ENCODE measurements around the gene EXD3.
A peak's percentile ranks its signal among the peaks of the same experiment; 100 is the strongest.

EXD3 gene

DNA sequence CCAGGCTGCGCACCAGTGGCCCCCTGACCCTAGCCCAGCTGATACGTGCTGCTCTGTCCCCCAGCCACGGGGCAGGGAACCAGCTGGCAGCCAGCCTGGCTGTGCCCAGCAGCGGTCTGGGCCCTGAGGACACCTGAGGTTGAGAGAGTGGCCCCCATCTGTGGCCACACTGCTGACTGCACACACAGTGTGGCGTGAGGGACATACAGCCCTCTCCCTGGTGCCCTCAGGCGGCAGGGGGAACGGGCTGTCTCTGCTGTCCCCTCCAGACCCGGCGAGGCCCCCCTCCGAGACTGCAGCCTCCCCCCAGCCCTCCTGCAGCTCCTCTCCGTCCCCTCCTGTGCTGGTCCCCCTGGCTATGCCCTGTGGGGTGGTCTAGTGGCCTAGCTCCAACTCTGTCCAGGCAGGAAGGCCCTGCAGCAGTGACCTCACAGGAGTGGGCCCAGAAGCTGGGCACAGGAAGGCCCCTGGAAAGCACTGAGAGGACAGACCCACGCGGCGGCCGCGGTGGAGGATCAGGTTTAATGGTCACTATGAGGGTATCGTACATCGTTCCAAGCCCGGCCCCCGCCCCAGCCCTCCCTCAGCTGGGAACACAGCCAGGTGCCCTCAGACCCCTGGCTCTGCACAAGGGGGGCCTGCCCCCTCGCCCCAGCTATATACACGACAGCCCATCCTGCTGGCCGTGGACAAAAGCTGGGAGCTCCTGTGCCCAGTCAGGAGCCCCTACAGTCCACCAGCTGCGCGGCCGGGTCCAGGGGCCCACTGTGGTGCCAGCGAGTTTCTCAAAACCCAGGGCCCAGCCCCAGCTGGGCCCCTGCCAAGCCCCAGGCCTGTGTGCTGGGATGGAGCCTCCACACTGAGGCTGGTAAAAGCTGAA, 25.0 kb upstream of the EXD3 start:
- no peak for DNase-seq (ENCODE audit: low spot score)

DNA sequence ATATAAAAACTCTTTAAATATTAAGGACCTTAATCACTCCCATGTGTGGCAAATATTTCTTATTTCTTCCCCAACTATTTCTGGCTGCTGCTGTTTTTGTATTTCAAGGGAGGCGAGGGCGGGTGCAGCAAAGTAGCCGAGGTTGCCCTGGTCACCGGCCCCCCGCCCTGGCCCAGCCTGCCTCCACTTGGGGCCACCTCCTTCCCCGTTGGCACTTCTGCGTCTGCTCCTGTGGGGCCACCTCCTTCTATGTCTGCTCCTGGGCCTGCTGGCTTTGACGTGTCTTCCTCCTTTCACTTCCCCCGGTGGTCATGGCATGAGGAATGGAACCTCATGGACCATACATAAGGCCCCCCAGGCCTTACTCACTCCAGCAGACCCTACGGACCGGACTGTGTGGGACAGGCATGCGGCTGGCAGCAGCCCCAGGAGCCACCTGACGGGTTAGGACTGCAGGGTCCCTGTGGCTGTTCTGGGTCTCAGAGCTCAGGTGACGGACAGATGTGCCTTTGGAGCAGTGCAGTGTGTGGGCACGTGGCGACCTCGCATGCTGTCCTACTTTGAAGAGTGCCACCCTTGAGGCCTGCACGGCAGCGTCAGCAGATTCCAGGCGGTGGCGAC, 24.0 kb upstream of the EXD3 start:
- no peak for DNase-seq (ENCODE audit: low spot score)

DNA sequence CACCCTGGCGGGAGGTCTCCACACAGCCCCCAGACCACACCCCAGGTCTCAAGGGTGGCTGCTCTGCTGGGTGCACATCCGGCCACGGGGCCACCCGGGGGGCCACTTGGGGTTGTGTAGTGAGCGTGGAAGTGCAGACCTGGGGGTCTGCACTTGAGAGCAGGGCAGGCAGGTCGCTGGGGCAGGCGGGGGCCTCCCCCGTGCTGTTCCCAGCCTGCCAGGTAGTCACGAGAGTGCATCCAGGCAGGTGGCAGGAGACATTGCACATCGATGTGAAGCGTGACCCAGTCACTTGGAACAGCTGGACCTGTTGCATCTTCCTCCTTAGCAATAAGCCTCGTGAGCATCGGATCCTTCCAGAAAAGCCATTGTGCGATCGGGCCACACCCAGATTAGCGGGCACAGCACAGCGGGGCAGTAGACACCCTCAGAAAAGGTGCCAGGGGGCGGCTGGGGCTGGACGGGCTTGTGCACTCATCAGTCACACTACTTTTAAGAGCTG, 23.0 kb upstream of the EXD3 start:
- no peak for DNase-seq (ENCODE audit: low spot score)

DNA sequence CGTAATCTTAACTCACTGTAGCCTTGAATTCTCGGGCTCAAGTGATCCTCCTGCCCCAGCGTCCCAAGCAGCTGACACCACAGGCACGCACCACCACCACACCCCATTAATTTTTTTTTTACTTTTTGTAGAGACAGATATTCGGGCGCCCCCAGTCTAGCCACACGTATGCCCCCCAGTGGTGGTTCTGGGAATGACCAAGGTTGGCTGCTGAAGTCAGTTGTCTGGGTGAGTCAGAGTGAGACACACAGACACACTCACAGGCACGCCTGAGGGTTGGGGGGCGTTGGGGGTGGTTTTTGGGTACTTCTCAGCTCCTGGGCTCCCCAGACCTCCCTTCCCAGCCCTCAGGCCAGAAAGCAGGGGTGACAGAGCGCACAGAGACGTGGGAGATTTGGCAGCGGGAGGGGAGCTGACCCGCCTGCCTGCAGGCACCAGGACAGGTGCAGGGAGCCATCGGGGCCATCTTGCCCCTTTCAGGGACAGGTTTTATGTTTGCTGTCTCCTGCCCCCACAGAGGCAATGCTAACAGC, 22.4 kb upstream of the EXD3 start:
- DNase-seq (ENCODE audit: low spot score): peak; percentile 75

- DNase-seq (ENCODE audit: low spot score): no peak
These were observed 21.3 kb upstream of the EXD3 start for GRCh38 chr9:137444106-137444790.

- DNase-seq (ENCODE audit: low spot score): no peak
These were observed 19.0 kb upstream of the EXD3 start for GRCh38 chr9:137441935-137442321.

- DNase-seq (ENCODE audit: low spot score): peak; percentile 79
These were observed 18.4 kb upstream of the EXD3 start, which contains the start of gene ENTPD8 for GRCh38 chr9:137441289-137441934. Gene ENTPD8 (minus strand): TSS chr9:137441357. CDS start chr9:137438285, 3,072 bp downstream.

GRCh38 chr9:137439158-137439714, 16.3 kb upstream of the EXD3 start:
- DNase-seq (ENCODE audit: low spot score): no peak

GRCh38 chr9:137438591-137439157, 15.7 kb upstream of the EXD3 start:
- no peak for DNase-seq (ENCODE audit: low spot score)

- no peak for DNase-seq (ENCODE audit: low spot score)
These were observed 15.0 kb upstream of the EXD3 start for GRCh38 chr9:137437691-137438590.

- DNase-seq (ENCODE audit: low spot score): no peak
These were observed 14.0 kb upstream of the EXD3 start for GRCh38 chr9:137436761-137437600.

GRCh38 chr9:137435980-137436760, 13.2 kb upstream of the EXD3 start:
- DNase-seq (ENCODE audit: low spot score): peak; percentile 87

- DNase-seq (ENCODE audit: low spot score): no peak
These were observed 12.5 kb upstream of the EXD3 start for GRCh38 chr9:137435381-137435891.

GRCh38 chr9:137434498-137435380, 11.8 kb upstream of the EXD3 start:
- DNase-seq (ENCODE audit: low spot score): no peak

- DNase-seq (ENCODE audit: low spot score): no peak
These were observed 11.0 kb upstream of the EXD3 start for GRCh38 chr9:137433916-137434431.

- no peak for DNase-seq (ENCODE audit: low spot score)
These were observed 10.5 kb upstream of the EXD3 start for GRCh38 chr9:137433349-137433915.
